WTC11 (cell line): Measurements from ENCODE around the gene SLC6A5. TPM values are rescaled to one million over a fixed set of nuclear protein-coding genes. Genes with fewer than 3 reads are reported as not detected.

Experiments
- ATAC-seq: fragments of 200-7000 bp; cut with Tn5 transposase; 2 replicates; pipeline ENCODE4 v1.10.0; 2021; ENCODE audit warnings: mild to moderate bottlenecking, moderate library complexity
- CTCF ChIA-PET: fragments of 300-600 bp; sonication (Branson Sonifier 250); formaldehyde crosslinking; loops from one replicate; lab custom pipeline; 2021; ENCODE audit warnings: antibody characterized with exemption; lab: Charles Lee
- POLR2A ChIA-PET: fragments of 350-600 bp; sonication (Branson Sonifier 250); formaldehyde crosslinking; loops from one replicate; lab custom pipeline; 2021; ENCODE audit warnings: antibody characterized with exemption; lab: Charles Lee
- DNase-seq: peaks from one replicate; pipeline ENCODE4 v3.0.0; 2021; ENCODE audit warnings: low spot score
- H3K27ac Mint-ChIP-seq: 2 replicates; pipeline ENCODE4 v1.8.0; 2021; ENCODE audit warnings: mixed read lengths
- H3K27me3 Mint-ChIP-seq: 2 replicates; pipeline ENCODE4 v1.8.0; 2021; ENCODE audit warnings: low read depth, mild to moderate bottlenecking, moderate library complexity, mixed read lengths
- H3K36me3 Mint-ChIP-seq: 2 replicates; pipeline ENCODE4 v1.8.0; 2021; ENCODE audit warnings: mixed read lengths
- H3K4me1 Mint-ChIP-seq: 2 replicates; pipeline ENCODE4 v1.8.0; 2022; ENCODE audit warnings: mixed read lengths
- H3K4me3 Mint-ChIP-seq: 2 replicates; pipeline ENCODE4 v1.8.0; 2021; ENCODE audit warnings: mild to moderate bottlenecking, moderate library complexity, mixed read lengths
- H3K9me3 Mint-ChIP-seq: 2 replicates; pipeline ENCODE4 v1.8.0; 2021; ENCODE audit warnings: mixed read lengths
- ARID4B ChIP-seq: sonication (generic); formaldehyde crosslinking; IDR thresholded peaks from 2 replicates; pipeline ENCODE4 v1.8.0; 2023; ENCODE audit warnings: missing genetic modification reagents, mild to moderate bottlenecking, borderline replicate concordance
- ATF3 ChIP-seq: sonication (generic); formaldehyde crosslinking; conservative IDR thresholded peaks from 2 replicates; pipeline ENCODE4 v1.8.1; 2022; ENCODE audit warnings: mild to moderate bottlenecking, missing genetic modification reagents
- CBFB ChIP-seq: sonication (generic); formaldehyde crosslinking; IDR thresholded peaks from 2 replicates; pipeline ENCODE4 v1.8.1; 2022; ENCODE audit warnings: mild to moderate bottlenecking, low read depth, missing genetic modification reagents
- CREM ChIP-seq: sonication (generic); formaldehyde crosslinking; IDR thresholded peaks from 2 replicates; pipeline ENCODE4 v1.8.1; 2022; ENCODE audit warnings: mild to moderate bottlenecking, missing genetic modification reagents, moderate library complexity
- CTCF ChIP-seq: fragments of 200-600 bp; IDR thresholded peaks from 2 replicates; pipeline ENCODE4 v1.8.0; 2022; ENCODE audit warnings: antibody characterized with exemption
- E2F4 ChIP-seq: sonication (generic); formaldehyde crosslinking; IDR thresholded peaks from 2 replicates; pipeline ENCODE4 v1.8.1; 2022; ENCODE audit warnings: low read depth, mild to moderate bottlenecking, moderate library complexity, missing genetic modification reagents, borderline replicate concordance
- EMX1 ChIP-seq: fragments of 250-450 bp; sonication (Bioruptor Pico); IDR thresholded peaks from 2 replicates; pipeline ENCODE4 v1.8.0; 2021; ENCODE audit warnings: mild to moderate bottlenecking
- ETV6 ChIP-seq: sonication (generic); formaldehyde crosslinking; IDR thresholded peaks from 2 replicates; pipeline ENCODE4 v1.8.1; 2022; ENCODE audit warnings: mild to moderate bottlenecking, missing genetic modification reagents
- GRHL2 ChIP-seq: fragments of 250-450 bp; sonication (Bioruptor Pico); IDR thresholded peaks from 2 replicates; pipeline ENCODE4 v1.8.0; 2022; ENCODE audit warnings: mild to moderate bottlenecking, moderate library complexity; ENCODE audit not compliant: insufficient replicate concordance, severe bottlenecking
- HMGA2 ChIP-seq: fragments of 250-450 bp; sonication (Bioruptor Pico); IDR thresholded peaks from 2 replicates; pipeline ENCODE4 v1.4.0; 2021; ENCODE audit warnings: mild to moderate bottlenecking, moderate library complexity
- NR3C1 ChIP-seq: sonication (generic); formaldehyde crosslinking; conservative IDR thresholded peaks from 2 replicates; pipeline ENCODE4 v1.8.1; 2023; ENCODE audit warnings: low read depth, mild to moderate bottlenecking, missing genetic modification reagents
- OVOL2 ChIP-seq: fragments of 250-450 bp; sonication (Bioruptor Pico); IDR thresholded peaks from 2 replicates; pipeline ENCODE4 v1.9.0; 2021; ENCODE audit warnings: mild to moderate bottlenecking, borderline replicate concordance
- PRDM15 ChIP-seq: sonication (generic); formaldehyde crosslinking; IDR thresholded peaks from 2 replicates; pipeline ENCODE4 v1.8.0; 2022; ENCODE audit warnings: missing genetic modification reagents
- USF1 ChIP-seq: sonication (generic); formaldehyde crosslinking; IDR thresholded peaks from 2 replicates; pipeline ENCODE4 v1.8.0; 2022; ENCODE audit warnings: mild to moderate bottlenecking, missing genetic modification reagents
- ZNF138 ChIP-seq: sonication (generic); formaldehyde crosslinking; conservative IDR thresholded peaks from 2 replicates; pipeline ENCODE4 v1.8.1; 2022; ENCODE audit warnings: mild to moderate bottlenecking, moderate library complexity, missing genetic modification reagents
- total RNA-seq: library from RNA; stranded (reverse); gene quantifications from 3 replicates; pipeline ENCODE4 v1.2.3, GENCODE V29; 2021

Gene SLC6A5
- total RNA-seq, 1 experiment from 2014 or later = not detected

GRCh38 chr11:20597154-20597679 is 2.2 kb upstream of the SLC6A5 start:
- no peak overlapping the region for H3K27ac Mint-ChIP-seq
- TF ChIP-seq ATF3 (CRISPR knock-in tag) = no peak
- no peak for TF ChIP-seq EMX1 (CRISPR knock-in tag)
- TF ChIP-seq USF1 = no peak
- TF ChIP-seq ARID4B (CRISPR knock-in tag) = no peak
- TF ChIP-seq NR3C1 = no peak
- TF ChIP-seq GRHL2 (CRISPR knock-in tag) = no peak
- no peak for TF ChIP-seq PRDM15 (CRISPR knock-in tag)
- no peak for TF ChIP-seq ZNF138 (CRISPR knock-in tag)
- TF ChIP-seq CTCF = no peak
- no peak for TF ChIP-seq CBFB (CRISPR knock-in tag)
- no peak for TF ChIP-seq ETV6 (CRISPR knock-in tag)
- peaks cover 93% of the 10 kb centered on the region for H3K27me3 Mint-ChIP-seq
- ATAC-seq (peak; percentile 15), DNase-seq (peak; percentile 41)
- H3K9me3 Mint-ChIP-seq = no peaks in the 10 kb centered on the region
- no peaks in the 10 kb centered on the region for H3K36me3 Mint-ChIP-seq
- peak overlapping the region; percentile 71 for H3K4me3 Mint-ChIP-seq
- ChIA-PET POLR2A (no interaction called here), CTCF (interaction anchor here (1.4 kb wide), 1 partner anchor 13 kb away, joined by 9 read pairs; no protein-coding TSS in a partner anchor)
- peaks cover 43% of the 10 kb centered on the region for H3K4me1 Mint-ChIP-seq

- H3K27me3 Mint-ChIP-seq = peaks cover 99% of the 10 kb centered on the region
- H3K4me3 Mint-ChIP-seq = peak overlapping the region; percentile 71
- no peak overlapping the region for H3K27ac Mint-ChIP-seq
- CTCF ChIA-PET = interaction anchor here (0.6 to 1.4 kb wide), 4 partner anchors 12 to 575 kb away, joined by 3 to 9 read pairs (median 3); no protein-coding TSS in a partner anchor
- POLR2A ChIA-PET = no interaction called here
- no peaks in the 10 kb centered on the region for H3K9me3 Mint-ChIP-seq
- H3K4me1 Mint-ChIP-seq = peaks cover 43% of the 10 kb centered on the region
- H3K36me3 Mint-ChIP-seq = no peaks in the 10 kb centered on the region
- TF ChIP-seq HMGA2 (CRISPR knock-in tag) (no peak), OVOL2 (CRISPR knock-in tag) (no peak), E2F4 (no peak), CBFB (CRISPR knock-in tag) (no peak), CREM (no peak), CTCF (no peak)
- ATAC-seq = no peak
- DNase-seq = peak; percentile 30
Observed at GRCh38 chr11:20597680-20598484, 1.5 kb upstream of the SLC6A5 start.
